Endothelial cell of umbilical vein (primary cell): ENCODE results near the gene RGL4. TPM values are rescaled to one million over a fixed set of nuclear protein-coding genes. Genes with fewer than 3 reads are reported as not detected.

Source experiments
- BruUV-seq: library from RNA; stranded (reverse); fragments of 400-500 nt; replicated peaks from 2 replicates; lab custom pipeline; 2021; lab: Mats Ljungman, UMichigan
- CTCF ChIA-PET: fragments of 300-600, 350-600 bp; sonication (Branson Sonifier 250); formaldehyde crosslinking; loops from one replicate; lab custom pipeline; 2021; ENCODE audit warnings: antibody characterized with exemption, inconsistent platforms; lab: Charles Lee
- POLR2A ChIA-PET: fragments of 300-600, 350-600 bp; sonication (Branson Sonifier 250); formaldehyde crosslinking; loops from one replicate; lab custom pipeline; 2021; ENCODE audit warnings: antibody characterized with exemption, inconsistent platforms; lab: Charles Lee
- DNase-seq: peaks from one replicate; pipeline ENCODE4 v3.0.0-alpha.2; 2011; ENCODE audit warnings: low read depth, low spot score
- FAIRE-seq: peaks from 2 replicates; lab custom pipeline; 2011; peaks lifted over from hg19 to GRCh38; lab: Jason Lieb, UNC
- H2AFZ ChIP-seq: 2 replicates; pipeline ENCODE4 v1.6.0; 2012; ENCODE audit warnings: low read depth, low read length, control low read depth, inconsistent platforms
- H3K27ac ChIP-seq: 2 replicates; pipeline ENCODE4 v1.5.1; 2011; ENCODE audit warnings: low read depth, mild to moderate bottlenecking, control low read depth, low read length, moderate library complexity; ENCODE audit not compliant: insufficient read depth
- H3K27me3 ChIP-seq, 2 experiments: 2 replicates each; pipeline versions ENCODE4 v1.6.0 to v1.6.1; 2011; ENCODE audit warnings: low read length in 2 of 2, mixed read lengths in 1 of 2; ENCODE audit not compliant: control insufficient read depth in 2 of 2, insufficient read depth in 2 of 2
- H3K36me3 ChIP-seq, 2 experiments: 2 replicates in 1 of 2; 3 replicates in 1 of 2; pipeline ENCODE4 v1.5.1; 2011; ENCODE audit warnings: low read length in 2 of 2, mild to moderate bottlenecking in 1 of 2, moderate library complexity in 1 of 2; ENCODE audit not compliant: control insufficient read depth in 2 of 2, insufficient read depth in 2 of 2; ENCODE audit errors: extremely low read depth in 1 of 2
- H3K4me1 ChIP-seq: 3 replicates; pipeline ENCODE4 v1.5.1; 2011; ENCODE audit warnings: mild to moderate bottlenecking, low read length; ENCODE audit not compliant: control insufficient read depth, insufficient read depth; ENCODE audit errors: extremely low read depth
- H3K4me2 ChIP-seq: 2 replicates; pipeline ENCODE4 v1.6.1; 2011; ENCODE audit warnings: low read length, control low read depth, mixed read lengths; ENCODE audit not compliant: insufficient read depth
- H3K4me3 ChIP-seq, 3 experiments: fragments of 200-600 bp in 1 of 3; sonication (generic), shearing (Covaris generic) in 1 of 3; replicated peaks in 1 of 3; 2 replicates each; pipeline ENCODE4 v1.5.1; 2011 to 2016; ENCODE audit warnings: control low read depth in 3 of 3, low read length in 3 of 3, mild to moderate bottlenecking in 2 of 3, inconsistent platforms in 1 of 3, low read depth in 1 of 3, moderate library complexity in 1 of 3; ENCODE audit not compliant: insufficient read depth in 1 of 3
- H3K79me2 ChIP-seq: 2 replicates; pipeline ENCODE4 v1.6.0; 2012; ENCODE audit warnings: low read length, inconsistent platforms; ENCODE audit not compliant: control insufficient read depth, insufficient read depth
- H3K9ac ChIP-seq: replicated peaks from 2 replicates; pipeline ENCODE3; 2011; ENCODE audit warnings: low read length, control low read depth; ENCODE audit not compliant: insufficient read depth; ENCODE audit errors: extremely low read depth
- H3K9me1 ChIP-seq: replicated peaks from 3 replicates; pipeline ENCODE4 v1.6.0; 2011; ENCODE audit warnings: mild to moderate bottlenecking, low read length; ENCODE audit not compliant: control insufficient read depth, insufficient read depth; ENCODE audit errors: extremely low read depth
- H3K9me3 ChIP-seq: replicated peaks from 2 replicates; pipeline ENCODE4 v1.5.1; 2012; ENCODE audit warnings: low read length, inconsistent platforms; ENCODE audit not compliant: control insufficient read depth, insufficient read depth
- H4K20me1 ChIP-seq: replicated peaks from 2 replicates; pipeline ENCODE3; 2011; ENCODE audit warnings: mild to moderate bottlenecking, low read length; ENCODE audit not compliant: control insufficient read depth, insufficient read depth; ENCODE audit errors: extremely low read depth
- CTCF ChIP-seq, 2 donors: IDR thresholded peaks; 1 replicate in 1 of 2; 2 replicates in 1 of 2; pipeline ENCODE4 v1.5.1; 2011; ENCODE audit warnings: low read length in 2 of 2, mild to moderate bottlenecking in 2 of 2, moderate library complexity in 2 of 2, control low read depth in 1 of 2, inconsistent platforms in 1 of 2, low read depth in 1 of 2; ENCODE audit not compliant: insufficient read depth in 1 of 2; ENCODE audit errors: extremely low read depth in 1 of 2
- EZH2 ChIP-seq: IDR thresholded peaks from 2 replicates; pipeline ENCODE4 v1.6.1; 2012; ENCODE audit warnings: borderline replicate concordance, low read depth, mild to moderate bottlenecking, moderate library complexity, low read length, inconsistent platforms; ENCODE audit not compliant: severe bottlenecking
- FOS ChIP-seq: IDR thresholded peaks from 2 replicates; pipeline ENCODE4 v1.6.1; 2011; ENCODE audit warnings: mild to moderate bottlenecking, low read length, moderate library complexity, borderline replicate concordance; ENCODE audit not compliant: insufficient read depth
- GATA2 ChIP-seq: IDR thresholded peaks from 2 replicates; pipeline ENCODE4 v1.7.0; 2011; ENCODE audit warnings: low read depth, mild to moderate bottlenecking, moderate library complexity, mixed read lengths, low read length; ENCODE audit not compliant: insufficient read length, insufficient read depth
- JUN ChIP-seq: IDR thresholded peaks from 2 replicates; pipeline ENCODE4 v1.6.1; 2011; ENCODE audit warnings: borderline replicate concordance, low read depth; ENCODE audit not compliant: insufficient read length, insufficient read depth
- MYC ChIP-seq: IDR thresholded peaks from one replicate; pipeline ENCODE4 v1.6.1; 2011; ENCODE audit warnings: mild to moderate bottlenecking, low read depth, low read length
- POLR2A ChIP-seq: IDR thresholded peaks from 2 replicates; pipeline ENCODE4 v1.6.1; 2012; ENCODE audit warnings: low read depth, mild to moderate bottlenecking, control low read depth, low read length
- POLR2AphosphoS5 ChIP-seq: IDR thresholded peaks from 2 replicates; pipeline ENCODE4 v1.6.1; 2012; ENCODE audit warnings: low read depth, mild to moderate bottlenecking, control low read depth, low read length, moderate library complexity; ENCODE audit not compliant: insufficient read depth
- dilution Hi-C: fragments of 300-500 bp; cut with MboI; formaldehyde crosslinking; loops from one replicate; pipeline ENCODE4 v1.15.0; 2019; ENCODE audit warnings: low sequenced_read_pairs; ENCODE audit not compliant: extremely low pct_ligation_motif_present
- intact Hi-C: fragments of 100-400 bp; cut with micrococcal nuclease; formaldehyde crosslinking; loops from one replicate; pipeline ENCODE4 v1.10.0; 2022
- polyA plus RNA-seq, 4 experiments: library from polyadenylated mRNA; depleted of rRNA in 3 of 4; stranded (reverse) in 3 of 4; unstranded in 1 of 4; fragments of >200 nt; gene quantifications; 2 replicates each; pipeline versions ENCODE4 v1.2.1 to v1.2.3, GENCODE V29; 2011 to 2012; ENCODE audit warnings: missing spikeins in 1 of 4
- total RNA-seq: library from RNA; stranded (reverse); gene quantifications from 2 replicates; pipeline ENCODE4 v1.2.3, GENCODE V29; 2021
- TF ChIP-seq, protein P1 (sequence below): IDR thresholded peaks from 2 replicates; pipeline ENCODE4 v1.6.1; 2011; ENCODE audit not compliant: insufficient read depth, insufficient read length

The RGL4 gene
- total and polyA plus RNA-seq, 2 donors (not counting 3 experiments of a cell fraction or from before 2014, with no cell fraction given): not detected

- BruUV-seq: no TSS peak
- DNase-seq (no peak), FAIRE-seq (no peak)
- H3K36me3 ChIP-seq: peaks cover 0 to 2% of the 10 kb centered on the region in 2 experiments
- POLR2A ChIA-PET: no interaction called here
- TF ChIP-seq, protein P1, sequence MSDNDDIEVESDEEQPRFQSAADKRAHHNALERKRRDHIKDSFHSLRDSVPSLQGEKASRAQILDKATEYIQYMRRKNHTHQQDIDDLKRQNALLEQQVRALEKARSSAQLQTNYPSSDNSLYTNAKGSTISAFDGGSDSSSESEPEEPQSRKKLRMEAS: no peak
- TF ChIP-seq GATA2 (no peak), JUN (no peak), POLR2A (no peak)
- H4K20me1 ChIP-seq: no peaks in the 10 kb centered on the region
- H3K4me1 ChIP-seq: no peaks in the 10 kb centered on the region
- no peaks in the 10 kb centered on the region for H3K27me3 ChIP-seq
- intact Hi-C loops (no loop called here), dilution Hi-C loops (no loop called here)
- H3K9ac ChIP-seq: no peak overlapping the region
- no peaks in the 10 kb centered on the region for H3K9me1 ChIP-seq
- H3K4me3 ChIP-seq: no peak overlapping the region
- no peak overlapping the region for H3K4me2 ChIP-seq
- no peaks in the 10 kb centered on the region for H3K79me2 ChIP-seq
- H2AFZ ChIP-seq: no peak overlapping the region
- CTCF ChIA-PET: interaction anchor here (1.5 kb wide), 1 partner anchor 168 kb away, joined by 5 read pairs; no protein-coding TSS in a partner anchor
- H3K27ac ChIP-seq: no peak overlapping the region
- no peaks in the 10 kb centered on the region for H3K9me3 ChIP-seq
Observed at GRCh38 chr22:23682077-23682476, 8.7 kb upstream of the RGL4 start.

DNA sequence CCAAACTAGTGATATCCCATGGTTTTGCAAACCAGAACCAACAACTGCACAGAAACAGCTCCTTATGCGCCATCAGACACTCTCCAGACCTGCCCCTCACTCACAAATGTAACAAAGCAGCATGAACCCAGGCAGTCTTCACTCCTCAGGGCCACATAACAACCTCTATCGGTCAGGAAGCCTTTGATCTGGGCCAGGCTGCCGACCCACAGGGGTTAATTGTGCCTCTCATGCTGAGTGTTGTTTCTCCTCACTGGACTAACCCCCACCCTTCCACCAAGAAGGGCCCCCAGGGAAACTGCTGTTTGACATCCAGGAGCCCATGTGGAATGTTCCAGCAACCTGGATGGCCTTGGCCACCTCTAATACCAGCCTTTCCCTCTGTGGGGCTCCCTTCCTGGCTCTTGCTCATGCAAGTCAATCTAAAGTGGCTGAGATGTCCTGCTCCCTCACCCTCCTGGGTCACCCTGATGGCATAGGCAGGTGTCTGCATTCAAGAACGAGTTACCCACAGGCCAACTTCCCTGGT lies 7.9 kb upstream of the RGL4 start:
- Histone ChIP-seq H3K9me3 (no peaks in the 10 kb centered on the region), H3K27me3 (no peaks in the 10 kb centered on the region), H3K9me1 (no peaks in the 10 kb centered on the region), H3K4me2 (no peak overlapping the region), H3K4me3 (no peak overlapping the region), H3K4me1 (no peaks in the 10 kb centered on the region), H3K79me2 (no peaks in the 10 kb centered on the region), H3K9ac (no peak overlapping the region), H3K27ac (no peak overlapping the region), H3K36me3 (peaks cover 0 to 2% of the 10 kb centered on the region in 2 experiments), H2AFZ (no peak overlapping the region), H4K20me1 (no peaks in the 10 kb centered on the region)
- dilution Hi-C loops: no loop called here
- ChIA-PET POLR2A (no interaction called here), CTCF (interaction anchor here (1.5 kb wide), 1 partner anchor 167 kb away, joined by 5 read pairs; no protein-coding TSS in a partner anchor)
- DNase-seq: no peak
- no peak for FAIRE-seq
- TF ChIP-seq, protein P1: no peak
- TF ChIP-seq FOS (no peak), GATA2 (no peak), POLR2AphosphoS5 (no peak), JUN (no peak), CTCF (IDR thresholded peaks at IDR 0.05; ENCODE audit: extremely low read depth in 1 of 2, insufficient read depth in 1 of 2, low read depth in 1 of 2, low read length in 2 of 2) (no peak), MYC (no peak), POLR2A (no peak), EZH2 (no peak)
- intact Hi-C loops: no loop called here
- BruUV-seq: no TSS peak
